B cell (primary cell): ENCODE measurements around the gene HOMER1. TPM values are rescaled to one million over a fixed set of nuclear protein-coding genes. Genes with fewer than 3 reads are reported as not detected.

Experiments used
- ATAC-seq: fragments of 200-7000 bp; cut with Tn5 transposase; one replicate; pipeline ENCODE4 v1.10.0; 2021; ENCODE audit warnings: low read depth, mild to moderate bottlenecking, moderate number of reproducible peaks, moderate library complexity
- CTCF ChIA-PET: fragments of 350-600 bp; sonication (Branson Sonifier 250); formaldehyde crosslinking; loops from one replicate; lab custom pipeline; 2021; ENCODE audit warnings: antibody characterized with exemption, inconsistent platforms; lab: Charles Lee
- POLR2A ChIA-PET: fragments of 350-600 bp; sonication (Branson Sonifier 250); formaldehyde crosslinking; loops from one replicate; lab custom pipeline; 2021; ENCODE audit warnings: antibody characterized with exemption; lab: Charles Lee
- DNase-seq: peaks from one replicate; pipeline ENCODE4 v3.0.0; 2013
- H2AFZ ChIP-seq: 2 replicates; pipeline ENCODE4 v1.6.1; 2012; ENCODE audit warnings: mild to moderate bottlenecking, low read depth, low read length; ENCODE audit not compliant: insufficient read depth, poor library complexity, severe bottlenecking
- H3K27ac ChIP-seq, 2 donors: 1 replicate in 1 of 2; 2 replicates in 1 of 2; pipeline ENCODE4 v1.5.1; 2012 to 2013; ENCODE audit warnings: low read length in 2 of 2, mild to moderate bottlenecking in 2 of 2, moderate library complexity in 1 of 2
- H3K27me3 ChIP-seq, 4 experiments: fragments of 200-600 bp in 1 of 4; sonication (generic) in 1 of 4; replicated peaks in 1 of 4; 1 replicate in 2 of 4; 2 replicates in 2 of 4; pipeline versions ENCODE4 v1.6.1 to v1.7.0; 2013 to 2016; ENCODE audit warnings: low read length in 3 of 4, mild to moderate bottlenecking in 2 of 4, mixed read lengths in 1 of 4, moderate library complexity in 1 of 4; ENCODE audit not compliant: insufficient read depth in 4 of 4, control insufficient read depth in 3 of 4; ENCODE audit errors: control extremely low read depth in 1 of 4
- H3K36me3 ChIP-seq, 2 experiments: replicated peaks in 1 of 2; 1 replicate in 1 of 2; 2 replicates in 1 of 2; pipeline versions ENCODE4 v1.6.1 to v1.7.1; 2013; ENCODE audit warnings: low read length in 1 of 2; ENCODE audit not compliant: insufficient read depth in 2 of 2, control insufficient read depth in 1 of 2; ENCODE audit errors: control extremely low read depth in 1 of 2, extremely low read depth in 1 of 2
- H3K4me1 ChIP-seq, 2 donors: fragments of 200-600 bp in 1 of 2; sonication (generic) in 1 of 2; 1 replicate in 1 of 2; 2 replicates in 1 of 2; pipeline versions ENCODE4 v1.5.1 to v1.6.1; 2013 to 2017; ENCODE audit warnings: low read length in 2 of 2; ENCODE audit not compliant: control insufficient read depth in 2 of 2, insufficient read depth in 2 of 2
- H3K4me2 ChIP-seq: replicated peaks from 2 replicates; pipeline ENCODE3; 2012; ENCODE audit warnings: mild to moderate bottlenecking, low read depth, low read length; ENCODE audit not compliant: poor library complexity, severe bottlenecking
- H3K4me3 ChIP-seq, 5 experiments: fragments of 200-600 bp in 1 of 5; sonication (generic) in 1 of 5; 1 replicate in 3 of 5; 2 replicates in 2 of 5; pipeline versions ENCODE4 v1.5.1 to v1.7.0; 2011 to 2016; ENCODE audit warnings: low read length in 4 of 5, mild to moderate bottlenecking in 4 of 5, low read depth in 2 of 5, control low read depth in 1 of 5, moderate library complexity in 1 of 5; ENCODE audit not compliant: insufficient read depth in 1 of 5; ENCODE audit errors: control extremely low read depth in 1 of 5, extremely low read depth in 1 of 5
- H3K79me2 ChIP-seq: fragments of 200-600 bp; sonication (generic); one replicate; pipeline ENCODE4 v1.6.0; 2016; ENCODE audit warnings: low read length; ENCODE audit not compliant: control insufficient read depth, insufficient read depth
- H3K9ac ChIP-seq: fragments of 200-600 bp; sonication (generic); 2 replicates; pipeline ENCODE4 v1.6.1; 2017; ENCODE audit warnings: mild to moderate bottlenecking, low read length, moderate library complexity
- H3K9me3 ChIP-seq, 3 donors: one replicate each; pipeline versions ENCODE4 v1.6.1 to v1.7.1; 2013; ENCODE audit warnings: low read length in 2 of 3; ENCODE audit not compliant: control insufficient read depth in 2 of 3, insufficient read depth in 1 of 3; ENCODE audit errors: control extremely low read depth in 1 of 3
- H4K20me1 ChIP-seq: 2 replicates; pipeline ENCODE4 v1.6.0; 2012; ENCODE audit warnings: mild to moderate bottlenecking, low read length; ENCODE audit not compliant: insufficient read depth, control insufficient read depth, poor library complexity, severe bottlenecking
- H3K27ac Mint-ChIP-seq: one replicate; pipeline ENCODE4 v1.8.0; 2021; ENCODE audit warnings: mixed read lengths
- H3K27me3 Mint-ChIP-seq: one replicate; pipeline ENCODE4 v1.8.0; 2021; ENCODE audit warnings: mixed read lengths
- H3K4me1 Mint-ChIP-seq: one replicate; pipeline ENCODE4 v1.8.0; 2021; ENCODE audit warnings: mixed read lengths
- H3K4me3 Mint-ChIP-seq: one replicate; pipeline ENCODE4 v1.8.0; 2021; ENCODE audit warnings: mixed read lengths
- H3K9me3 Mint-ChIP-seq: one replicate; pipeline ENCODE4 v1.8.0; 2022; ENCODE audit warnings: mixed read lengths; ENCODE audit not compliant: insufficient read depth
- CTCF ChIP-seq: fragments of 200-600 bp; IDR thresholded peaks from one replicate; pipeline ENCODE4 v1.8.0; 2022; ENCODE audit warnings: antibody characterized with exemption, mild to moderate bottlenecking
- EZH2 ChIP-seq: IDR thresholded peaks from 2 replicates; pipeline ENCODE4 v1.6.1; 2012; ENCODE audit warnings: borderline replicate concordance, low read depth, mild to moderate bottlenecking, moderate library complexity, low read length; ENCODE audit not compliant: insufficient read depth, poor library complexity, severe bottlenecking
- WGBS: methylation state at CpG from one replicate; pipeline ENCODE4 v1.1.5; 2013; ENCODE audit warnings: missing lambda C conversion rate; ENCODE audit not compliant: insufficient coverage; 5-methylcytosine and 5-hydroxymethylcytosine counted together
- intact Hi-C: fragments of 100-400 bp; cut with micrococcal nuclease; formaldehyde crosslinking; loops from one replicate; pipeline ENCODE4 v1.10.0; 2022
- polyA plus RNA-seq: library from polyadenylated mRNA; depleted of rRNA; stranded (reverse); fragments of >200 nt; gene quantifications from 2 replicates; pipeline ENCODE4 v1.2.3, GENCODE V29; 2012
- total RNA-seq, 2 donors: library from RNA; stranded (reverse); fragments of 120-200 nt in 1 of 2; gene quantifications; 1 replicate in 1 of 2; 2 replicates in 1 of 2; pipeline versions ENCODE4 v1.2.3 to v1.2.4, GENCODE V29; 2013 to 2022

Gene HOMER1
- total and polyA plus RNA-seq, 2 donors (not counting 1 experiment from before 2014, with no cell fraction given) = 0.63 to 5.4 TPM

GRCh38 chr5:79464695-79465332, 49.1 kb downstream of the HOMER1 start:
- POLR2A ChIA-PET = no interaction called here
- H3K9me3 Mint-ChIP-seq = no peaks in the 10 kb centered on the region

More at GRCh38 chr5:79464695-79465332, 49.1 kb downstream of the HOMER1 start:
- Mint-ChIP-seq H3K4me1 (peaks cover 2% of the 10 kb centered on the region), H3K4me3 (no peak overlapping the region), H3K27ac (no peak overlapping the region), H3K27me3 (peaks cover 3% of the 10 kb centered on the region)
- H3K79me2 ChIP-seq = no peaks in the 10 kb centered on the region
- H3K36me3 ChIP-seq = no peaks in the 10 kb centered on the region
- no peak overlapping the region for H3K4me3 ChIP-seq
- H3K9me3 ChIP-seq = no peaks in the 10 kb centered on the region
- H3K4me1 ChIP-seq = no peaks in the 10 kb centered on the region
- ATAC-seq (no peak), DNase-seq (peak; percentile 27)
- H4K20me1 ChIP-seq = no peaks in the 10 kb centered on the region
- no peak overlapping the region for H2AFZ ChIP-seq
- TF ChIP-seq CTCF (peak; percentile 72), EZH2 (no peak)
- no peak overlapping the region for H3K27ac ChIP-seq
- WGBS = 95% methylated on average over 4 of the region's 6 CpGs
- no peak overlapping the region for H3K4me2 ChIP-seq
- intact Hi-C loops = loop anchor here (1.0 kb wide), 2 partner anchors 440 to 444 kb away; no protein-coding TSS in a partner anchor
- CTCF ChIA-PET = interaction anchor here (0.6 to 5.2 kb wide), 8 partner anchors 16 to 442 kb away, joined by 3 to 64 read pairs (median 10); no protein-coding TSS in a partner anchor
- H3K9ac ChIP-seq = no peak overlapping the region
- H3K27me3 ChIP-seq = no peaks in the 10 kb centered on the region
